K562 (cell line): Measurements from ENCODE around the gene PCSK6. TPM values are rescaled to one million over a fixed set of nuclear protein-coding genes. Genes with fewer than 3 reads are reported as not detected.

Source experiments
- ATAC-seq: fragments of 200-7000 bp; cut with Tn5 transposase; 3 replicates; pipeline ENCODE4 v1.9.1; 2020; ENCODE audit warnings: moderate library complexity
- BruUV-seq: library from RNA; stranded (reverse); fragments of 400-500 nt; replicated peaks from 2 replicates; lab custom pipeline; 2021; lab: Mats Ljungman, UMichigan
- CTCF ChIA-PET: fragments of 300-600 bp; formaldehyde crosslinking; extraction: SDS; loops from one replicate; lab custom pipeline; 2021; ENCODE audit warnings: low intra/inter-chr PET ratio; lab: Yijun Ruan, JAX
- POLR2A ChIA-PET: fragments of 300-600, 350-650 bp; sonication (Branson Sonifier 250); formaldehyde crosslinking; extraction: SDS; loops from one replicate; lab custom pipeline; 2021; ENCODE audit warnings: antibody characterized with exemption, inconsistent platforms; lab: Yijun Ruan, JAX
- DNase-seq, 4 experiments: peaks; one replicate each; pipeline versions ENCODE4 v3.0.0 to v3.0.0-alpha.2; 2011 to 2018; ENCODE audit warnings: low spot score in 3 of 4, mixed read lengths in 3 of 4; ENCODE audit errors: extremely low read depth in 1 of 4
- FAIRE-seq: peaks from 2 replicates; lab custom pipeline; 2011; peaks lifted over from hg19 to GRCh38; lab: Jason Lieb, UNC
- H2AFZ ChIP-seq: 2 replicates; pipeline ENCODE4 v1.6.0; 2011; ENCODE audit warnings: low read depth, low read length, control low read depth, inconsistent platforms
- H3K27ac ChIP-seq: fragments of 200-600 bp; 3 replicates; pipeline ENCODE4 v1.8.0; 2011; ENCODE audit warnings: low read depth, mild to moderate bottlenecking, control low read depth, inconsistent platforms, low read length, moderate library complexity, mixed read lengths; ENCODE audit errors: extremely low read depth
- H3K27me3 ChIP-seq, 2 experiments: fragments of 300-600 bp in 1 of 2; 2 replicates in 1 of 2; 3 replicates in 1 of 2; pipeline versions ENCODE4 v1.6.0 to v1.8.0; 2011; ENCODE audit warnings: inconsistent platforms in 2 of 2, low read length in 2 of 2, mild to moderate bottlenecking in 1 of 2, mixed read lengths in 1 of 2, moderate library complexity in 1 of 2; ENCODE audit not compliant: control insufficient read depth in 2 of 2, insufficient read depth in 2 of 2
- H3K36me3 ChIP-seq: fragments of 300-600 bp; 3 replicates; pipeline ENCODE4 v1.8.0; 2011; ENCODE audit warnings: mild to moderate bottlenecking, low read length, inconsistent platforms; ENCODE audit not compliant: control insufficient read depth, insufficient read depth
- H3K4me1 ChIP-seq, 2 experiments: fragments of 200-600 bp in 1 of 2; replicated peaks in 1 of 2; 2 replicates in 1 of 2; 3 replicates in 1 of 2; pipeline versions ENCODE4 v1.5.1 to v1.8.0; 2011; ENCODE audit warnings: inconsistent platforms in 2 of 2, low read length in 2 of 2, mild to moderate bottlenecking in 1 of 2, mixed read lengths in 1 of 2, moderate library complexity in 1 of 2; ENCODE audit not compliant: control insufficient read depth in 2 of 2, insufficient read depth in 2 of 2
- H3K4me2 ChIP-seq: 2 replicates; pipeline ENCODE4 v1.6.1; 2011; ENCODE audit warnings: low read length, control low read depth, inconsistent platforms, mixed read lengths; ENCODE audit not compliant: insufficient read depth
- H3K4me3 ChIP-seq: fragments of 200-600 bp; sonication (generic), shearing (Covaris generic); 2 replicates; pipeline ENCODE4 v1.5.1; 2016; ENCODE audit warnings: control low read depth, inconsistent platforms
- H3K79me2 ChIP-seq: fragments of 200-600 bp; 3 replicates; pipeline ENCODE4 v1.8.0; 2011; ENCODE audit warnings: low read length, inconsistent platforms; ENCODE audit not compliant: control insufficient read depth, insufficient read depth
- H3K9ac ChIP-seq, 2 experiments: 2 replicates each; pipeline versions ENCODE4 v1.6.0 to v1.6.1; 2011; ENCODE audit warnings: low read depth in 2 of 2, low read length in 2 of 2, control low read depth in 1 of 2, inconsistent platforms in 1 of 2, mild to moderate bottlenecking in 1 of 2, mixed read lengths in 1 of 2; ENCODE audit not compliant: insufficient read depth in 1 of 2
- H3K9me1 ChIP-seq: one replicate; pipeline ENCODE4 v1.6.0; 2011; ENCODE audit warnings: inconsistent platforms, mild to moderate bottlenecking, low read length, moderate library complexity; ENCODE audit not compliant: control insufficient read depth, insufficient read depth
- H3K9me3 ChIP-seq: replicated peaks from 2 replicates; pipeline ENCODE4 v1.5.1; 2011; ENCODE audit warnings: low read depth, low read length, inconsistent platforms; ENCODE audit not compliant: control insufficient read depth, insufficient read depth
- H4K20me1 ChIP-seq: replicated peaks from 2 replicates; pipeline ENCODE4 v1.6.1; 2011; ENCODE audit warnings: low read length, inconsistent platforms, mixed read lengths; ENCODE audit not compliant: control insufficient read depth, insufficient read depth
- BCOR ChIP-seq: fragments of 450-650 bp; IDR thresholded peaks from 2 replicates; pipeline ENCODE4 v1.6.1; 2016
- CBX3 ChIP-seq, 2 experiments: IDR thresholded peaks; 1 replicate in 1 of 2; 2 replicates in 1 of 2; pipeline ENCODE4 v1.6.1; 2012; ENCODE audit warnings: inconsistent platforms in 2 of 2, low read length in 2 of 2, borderline replicate concordance in 1 of 2, control low read depth in 1 of 2
- FOSL1 ChIP-seq: fragments of 200-800 bp; sonication (Bioruptor generic); conservative IDR thresholded peaks from 2 replicates; pipeline ENCODE4 v1.6.1; 2016; ENCODE audit warnings: missing genetic modification characterization, missing compliant biosample characterization
- HDAC2 ChIP-seq: fragments of 450-650 bp; IDR thresholded peaks from 2 replicates; pipeline ENCODE4 v1.6.1; 2016; ENCODE audit warnings: mild to moderate bottlenecking
- HLTF ChIP-seq: fragments of 450-650 bp; IDR thresholded peaks from 2 replicates; pipeline ENCODE4 v1.6.1; 2016
- KDM1A ChIP-seq, 2 experiments: fragments of 450-650 bp; IDR thresholded peaks; 2 replicates each; pipeline ENCODE4 v1.6.1; 2016; ENCODE audit warnings: mild to moderate bottlenecking in 2 of 2
- MAFG ChIP-seq: fragments of 450-650 bp; conservative IDR thresholded peaks from 2 replicates; pipeline ENCODE4 v1.6.1; 2016; ENCODE audit warnings: missing genetic modification characterization, missing compliant biosample characterization
- NFE2 ChIP-seq: IDR thresholded peaks from 2 replicates; pipeline ENCODE4 v1.6.1; 2014; ENCODE audit warnings: antibody characterized with exemption, low read depth
- SRSF1 ChIP-seq: fragments of 200-400 bp; formaldehyde crosslinking; IDR thresholded peaks from 2 replicates; pipeline ENCODE4 v1.6.1; 2017; ENCODE audit warnings: mild to moderate bottlenecking, low read depth, low read length, moderate library complexity
- TRIM24 ChIP-seq, 2 experiments: fragments of 450-650 bp; IDR thresholded peaks; 2 replicates each; pipeline ENCODE4 v1.6.1; 2016
- TRIM28 ChIP-seq: fragments of 450-650 bp; IDR thresholded peaks from 2 replicates; pipeline ENCODE4 v1.6.1; 2017
- UBTF ChIP-seq, 2 experiments: IDR thresholded peaks; 2 replicates each; pipeline ENCODE4 v1.6.1; 2012; ENCODE audit warnings: improper control_type of control experiment in 2 of 2, low read depth in 2 of 2, low read length in 2 of 2, borderline replicate concordance in 1 of 2
- ZNF184 ChIP-seq: sonication (generic); formaldehyde crosslinking; IDR thresholded peaks from 2 replicates; pipeline ENCODE4 v1.5.0; 2020; ENCODE audit warnings: missing genetic modification reagents
- ZNF431 ChIP-seq: sonication (generic); formaldehyde crosslinking; IDR thresholded peaks from 2 replicates; pipeline ENCODE4 v1.8.0; 2022; ENCODE audit warnings: mild to moderate bottlenecking, missing genetic modification reagents
- WGBS: fragments of 100-300 bp; shearing (Covaris generic); methylation state at CpG from one replicate; pipeline ENCODE4 v1.1.6; 2016; ENCODE audit warnings: low coverage, mixed read lengths; ENCODE audit not compliant: insufficient coverage; ENCODE audit errors: missing lambda C conversion rate; 5-methylcytosine and 5-hydroxymethylcytosine counted together
- in situ Hi-C: fragments of 300-500 bp; cut with MboI; formaldehyde crosslinking; loops from 4 replicates; pipeline ENCODE4 v1.15.0; 2018; ENCODE audit warnings: inconsistent platforms, mixed read lengths
- intact Hi-C: fragments of 100-400 bp; cut with micrococcal nuclease; formaldehyde crosslinking; loops from 2 replicates; pipeline ENCODE4 v1.14.2; 2022
- polyA plus RNA-seq, 8 experiments: library from polyadenylated mRNA; depleted of rRNA in 4 of 8; stranded (reverse) in 5 of 8; unstranded in 3 of 8; fragments of >200 nt; fragmentation: Nextera tagmentation in 2 of 8; fragmentation: Illumina TruSeq in 1 of 8; extraction: Ambion mirVana in 2 of 8; extraction: Trizol in 1 of 8; gene quantifications; 2 replicates each; pipeline versions ENCODE4 v1.2.1 to v1.2.3, GENCODE V29; 2011 to 2014; ENCODE audit warnings: inconsistent platforms in 1 of 8, missing spikeins in 1 of 8
- total RNA-seq, 7 experiments: library from RNA; depleted of rRNA in 6 of 7; stranded (reverse); fragments of >200 nt in 6 of 7; fragmentation: Illumina TruSeq in 2 of 7; extraction: Trizol in 2 of 7; gene quantifications; 2 replicates each; pipeline versions ENCODE4 v1.2.1 to v1.2.3, GENCODE V29; 2011 to 2021; ENCODE audit warnings: low replicate concordance in 1 of 7

The PCSK6 gene
- total and polyA plus RNA-seq, 9 of the 15 experiments (the other 6 are each of a cell fraction or from before 2014, with no cell fraction given), result 2.2 to 32.6 (median 14.5) TPM

GRCh38 chr15:101469520-101470288 lies 19.8 kb downstream of the PCSK6 start (continued):
- TF ChIP-seq UBTF (IDR thresholded peaks at IDR 0.05; ENCODE audit: borderline replicate concordance in 1 of 2, low read depth in 2 of 2, low read length in 2 of 2) (peak in 1 of 2 experiments; percentile 66; a peak in 1 of 4 replicates), MAFG (tag) (peak; percentile 78)

GRCh38 chr15:101466188-101466587 lies 23.3 kb downstream of the PCSK6 start:
- no peak overlapping the region for H3K27ac ChIP-seq
- H3K9ac ChIP-seq, result no peak overlapping the region
- WGBS, result 49% methylated on average over 9 of the region's 9 CpGs
- CTCF ChIA-PET, result no interaction called here
- H3K4me2 ChIP-seq, result no peak overlapping the region
- BruUV-seq, result no TSS peak
- TF ChIP-seq ZNF184 (CRISPR knock-in tag) (peak; percentile 96), BCOR (peak; percentile 72), FOSL1 (tag) (0 out of 2 replicates have a peak, but pooled peaks have one; percentile 27), KDM1A (IDR thresholded peaks at IDR 0.05) (peak in 1 of 2 experiments; percentile 54; a peak in 2 of 4 replicates), TRIM24 (IDR thresholded peaks at IDR 0.05) (peak in 1 of 2 experiments; percentile 42; a peak in 2 of 4 replicates), CBX3 (IDR thresholded peaks at IDR 0.05; ENCODE audit: borderline replicate concordance in 1 of 2, low read length in 2 of 2) (peak in 1 of 2 experiments; percentile 52; a peak in 1 of 3 replicates), SRSF1 (no peak), ZNF431 (CRISPR knock-in tag) (no peak), HLTF (peak; percentile 89), HDAC2 (0 out of 2 replicates have a peak, but pooled peaks have one; percentile 33), TRIM28 (peak; percentile 79; the same call in 1 of the 2 replicates), NFE2 (no peak)
- TF ChIP-seq, all 486 proteins: peak for 9
- Histone ChIP-seq H3K36me3 (peaks cover 3% of the 10 kb centered on the region; the same call in 1 of the 3 replicates), H4K20me1 (no peaks in the 10 kb centered on the region), H3K27me3 (peaks cover 3 to 9% of the 10 kb centered on the region in 2 experiments; a peak in 3 of 5 replicates), H3K4me3 (no peak overlapping the region), H3K9me3 (peaks cover 2% of the 10 kb centered on the region), H2AFZ (no peak overlapping the region), H3K79me2 (peaks cover 34% of the 10 kb centered on the region), H3K4me1 (peaks cover 12 to 20% of the 10 kb centered on the region in 2 experiments; a peak in 4 of 5 replicates), H3K9me1 (no peaks in the 10 kb centered on the region)
- in situ Hi-C loops (no loop called here), intact Hi-C loops (no loop called here)
- DNase-seq (no peak), ATAC-seq (no peak), FAIRE-seq (no peak)
- POLR2A ChIA-PET, result no interaction called here
